IgD-negative memory B cell (primary cell): ENCODE measurements around the gene GPR31. TPM values are rescaled to one million over a fixed set of nuclear protein-coding genes. Genes with fewer than 3 reads are reported as not detected.

ENCODE experiments used
- H3K27ac Mint-ChIP-seq, 3 donors: one replicate each; pipeline ENCODE4 v1.8.0; 2020 to 2022; ENCODE audit warnings: mild to moderate bottlenecking in 3 of 3, mixed read lengths in 3 of 3, moderate library complexity in 1 of 3
- H3K27me3 Mint-ChIP-seq: one replicate; pipeline ENCODE4 v1.8.0; 2021; ENCODE audit warnings: mixed read lengths
- H3K36me3 Mint-ChIP-seq: one replicate; pipeline ENCODE4 v1.8.0; 2020; ENCODE audit warnings: mild to moderate bottlenecking, mixed read lengths
- H3K4me1 Mint-ChIP-seq, 3 donors: one replicate each; pipeline ENCODE4 v1.8.0; 2020 to 2022; ENCODE audit warnings: mixed read lengths in 3 of 3, mild to moderate bottlenecking in 1 of 3
- H3K4me3 Mint-ChIP-seq, 4 donors: one replicate each; pipeline ENCODE4 v1.8.0; 2020 to 2022; ENCODE audit warnings: mild to moderate bottlenecking in 4 of 4, mixed read lengths in 4 of 4, moderate library complexity in 3 of 4
- H3K9me3 Mint-ChIP-seq, 3 donors: one replicate each; pipeline ENCODE4 v1.8.0; 2020 to 2021; ENCODE audit warnings: mixed read lengths in 3 of 3, mild to moderate bottlenecking in 1 of 3
- polyA plus RNA-seq: library from polyadenylated mRNA; unstranded; fragments of 300-500 nt; fragmentation: Illumina TruSeq; gene quantifications from one replicate; pipeline ENCODE4 v1.2.3, GENCODE V29; 2021

GPR31 gene
- polyA plus RNA-seq, 1 donor from 2014 or later: not detected

- Mint-ChIP-seq H3K4me1 (peaks cover 32 to 49% (median 44%) of the 10 kb centered on the region in 3 donors), H3K27me3 (no peaks in the 10 kb centered on the region), H3K36me3 (peaks cover 4% of the 10 kb centered on the region), H3K4me3 (no peak overlapping the region), H3K27ac (peak overlapping the region in 2 of 3 donors; percentile 40 to 41), H3K9me3 (no peaks in the 10 kb centered on the region)
Measured at GRCh38 chr6:167137881-167138280, 19.9 kb downstream of the GPR31 start.

DNA sequence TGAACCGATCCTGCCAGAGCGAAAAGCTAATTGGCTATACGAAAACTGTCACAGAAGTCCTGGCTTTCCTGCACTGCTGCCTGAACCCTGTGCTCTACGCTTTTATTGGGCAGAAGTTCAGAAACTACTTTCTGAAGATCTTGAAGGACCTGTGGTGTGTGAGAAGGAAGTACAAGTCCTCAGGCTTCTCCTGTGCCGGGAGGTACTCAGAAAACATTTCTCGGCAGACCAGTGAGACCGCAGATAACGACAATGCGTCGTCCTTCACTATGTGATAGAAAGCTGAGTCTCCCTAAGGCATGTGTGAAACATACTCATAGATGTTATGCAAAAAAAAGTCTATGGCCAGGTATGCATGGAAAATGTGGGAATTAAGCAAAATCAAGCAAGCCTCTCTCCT is 20.7 kb downstream of the GPR31 start:
- Mint-ChIP-seq H3K4me3 (no peak overlapping the region), H3K27ac (peak overlapping the region; percentile 31 to 82 (median 62))

DNA sequence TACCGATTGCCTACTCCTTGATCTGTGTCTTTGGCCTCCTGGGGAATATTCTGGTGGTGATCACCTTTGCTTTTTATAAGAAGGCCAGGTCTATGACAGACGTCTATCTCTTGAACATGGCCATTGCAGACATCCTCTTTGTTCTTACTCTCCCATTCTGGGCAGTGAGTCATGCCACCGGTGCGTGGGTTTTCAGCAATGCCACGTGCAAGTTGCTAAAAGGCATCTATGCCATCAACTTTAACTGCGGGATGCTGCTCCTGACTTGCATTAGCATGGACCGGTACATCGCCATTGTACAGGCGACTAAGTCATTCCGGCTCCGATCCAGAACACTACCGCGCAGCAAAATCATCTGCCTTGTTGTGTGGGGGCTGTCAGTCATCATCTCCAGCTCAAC is 21.4 kb downstream of the GPR31 start:
- Mint-ChIP-seq H3K4me3 (no peak overlapping the region), H3K27ac (peak overlapping the region; percentile 62 to 88 (median 82)), H3K9me3 (no peaks in the 10 kb centered on the region), H3K4me1 (peaks cover 36 to 54% (median 37%) of the 10 kb centered on the region in 3 donors), H3K27me3 (no peaks in the 10 kb centered on the region), H3K36me3 (peaks cover 4% of the 10 kb centered on the region)

More for the DNA sequence above, 20.7 kb downstream of the GPR31 start:
- no peaks in the 10 kb centered on the region for H3K9me3 Mint-ChIP-seq
- peaks cover 4% of the 10 kb centered on the region for H3K36me3 Mint-ChIP-seq
- H3K27me3 Mint-ChIP-seq: no peaks in the 10 kb centered on the region
- H3K4me1 Mint-ChIP-seq: peaks cover 35 to 51% (median 40%) of the 10 kb centered on the region in 3 donors

GRCh38 chr6:167134448-167135328 is 23.1 kb downstream of the GPR31 start:
- Mint-ChIP-seq H3K4me3 (peak overlapping the region in 1 of 4 donors; percentile 33), H3K36me3 (peaks cover 8% of the 10 kb centered on the region), H3K9me3 (no peaks in the 10 kb centered on the region), H3K27ac (peak overlapping the region; percentile 54 to 90 (median 59)), H3K4me1 (peaks cover 32 to 55% (median 45%) of the 10 kb centered on the region in 3 donors), H3K27me3 (no peaks in the 10 kb centered on the region)

- Mint-ChIP-seq H3K4me3 (peak overlapping the region; percentile 53 to 94 (median 83)), H3K27ac (peak overlapping the region; percentile 80 to 99 (median 98)), H3K36me3 (peaks cover 24% of the 10 kb centered on the region), H3K4me1 (peaks cover 39 to 74% (median 66%) of the 10 kb centered on the region in 3 donors), H3K9me3 (peaks cover 0 to 2% (median 0%) of the 10 kb centered on the region in 3 donors), H3K27me3 (no peaks in the 10 kb centered on the region)
Measured at GRCh38 chr6:167130712-167131684, 26.8 kb downstream of the GPR31 start.

- peaks cover 39 to 65% (median 63%) of the 10 kb centered on the region in 3 donors for H3K4me1 Mint-ChIP-seq
- H3K27ac Mint-ChIP-seq: peak overlapping the region; percentile 80 to 99 (median 98)
- peaks cover 24% of the 10 kb centered on the region for H3K36me3 Mint-ChIP-seq
- H3K4me3 Mint-ChIP-seq: peak overlapping the region; percentile 4 to 94 (median 65)
- no peaks in the 10 kb centered on the region for H3K27me3 Mint-ChIP-seq
- peaks cover 0 to 2% (median 0%) of the 10 kb centered on the region in 3 donors for H3K9me3 Mint-ChIP-seq
Measured at GRCh38 chr6:167130008-167130677, 27.6 kb downstream of the GPR31 start.

DNA sequence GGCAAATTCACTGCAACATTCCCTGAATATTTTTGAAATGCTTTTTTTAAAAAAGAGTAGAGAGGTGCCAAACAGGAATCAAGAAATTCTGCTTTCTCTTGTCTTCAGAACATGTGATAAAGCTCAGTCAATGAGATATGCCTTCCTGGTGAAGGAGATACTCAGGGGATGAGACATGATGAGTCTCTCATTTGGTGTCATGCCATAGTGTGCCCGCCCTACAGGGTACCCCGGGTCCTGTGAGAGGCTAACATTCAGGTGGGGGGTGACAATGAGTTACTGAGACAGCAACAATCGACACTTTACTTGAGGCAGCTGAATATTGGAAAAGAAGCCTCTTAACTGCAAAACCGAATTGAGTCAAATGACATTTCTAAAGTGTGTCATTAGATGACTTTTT is 28.2 kb downstream of the GPR31 start:
- Mint-ChIP-seq H3K4me1 (peaks cover 39 to 64% (median 64%) of the 10 kb centered on the region in 3 donors), H3K27me3 (no peaks in the 10 kb centered on the region), H3K36me3 (peaks cover 24% of the 10 kb centered on the region), H3K27ac (peak overlapping the region; percentile 80 to 99 (median 98)), H3K4me3 (peak overlapping the region; percentile 53 to 94 (median 73)), H3K9me3 (peaks cover 0 to 2% (median 0%) of the 10 kb centered on the region in 3 donors)

- Mint-ChIP-seq H3K36me3 (peaks cover 21% of the 10 kb centered on the region), H3K4me3 (peak overlapping the region; percentile 34 to 94 (median 61)), H3K4me1 (peaks cover 37 to 64% (median 61%) of the 10 kb centered on the region in 3 donors), H3K27ac (peak overlapping the region; percentile 80 to 99 (median 98)), H3K27me3 (no peaks in the 10 kb centered on the region), H3K9me3 (peaks cover 0 to 2% (median 0%) of the 10 kb centered on the region in 3 donors)
Measured at GRCh38 chr6:167129159-167129558, 28.6 kb downstream of the GPR31 start.

DNA sequence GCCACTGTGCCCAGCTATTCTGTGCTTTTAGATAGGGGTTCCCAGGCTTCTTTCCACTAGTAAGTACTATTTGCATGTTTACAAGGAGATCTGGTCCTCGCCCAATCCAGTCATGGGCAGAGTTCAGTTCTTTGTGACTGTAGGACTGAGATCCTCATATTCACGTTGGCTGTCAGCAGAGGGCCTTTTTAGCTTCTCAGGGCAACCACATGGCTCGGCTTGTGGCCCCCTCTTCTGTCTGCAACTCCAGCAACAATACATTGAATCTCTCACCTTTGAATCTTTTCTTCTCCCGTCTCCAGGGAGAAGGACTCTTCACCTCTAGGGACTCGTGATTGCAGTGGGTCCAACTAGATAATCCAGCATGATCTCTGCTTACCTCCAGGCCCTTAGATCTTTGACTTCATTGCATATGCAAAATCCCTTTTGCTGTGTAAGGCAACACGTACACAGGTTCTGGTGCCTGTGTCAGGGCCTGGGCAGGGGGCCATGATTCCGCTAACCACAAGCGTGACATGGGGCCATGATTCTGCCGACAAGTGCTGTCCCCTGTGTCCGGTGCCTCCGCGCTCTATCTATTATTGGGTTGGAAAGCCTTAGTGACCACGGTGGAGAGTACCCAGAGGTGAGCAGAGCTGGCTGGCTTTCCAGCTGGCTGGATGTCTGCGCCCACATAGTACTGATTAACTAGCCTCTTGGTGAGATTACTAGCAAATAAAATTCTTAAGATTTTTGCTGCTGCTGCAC is 29.8 kb downstream of the GPR31 start:
- Mint-ChIP-seq H3K4me1 (peaks cover 30 to 61% (median 54%) of the 10 kb centered on the region in 3 donors), H3K27ac (peak overlapping the region; percentile 80 to 92 (median 89)), H3K9me3 (peaks cover 0 to 2% (median 0%) of the 10 kb centered on the region in 3 donors), H3K36me3 (peaks cover 20% of the 10 kb centered on the region), H3K27me3 (no peaks in the 10 kb centered on the region), H3K4me3 (peak overlapping the region; percentile 47 to 89 (median 84))

DNA sequence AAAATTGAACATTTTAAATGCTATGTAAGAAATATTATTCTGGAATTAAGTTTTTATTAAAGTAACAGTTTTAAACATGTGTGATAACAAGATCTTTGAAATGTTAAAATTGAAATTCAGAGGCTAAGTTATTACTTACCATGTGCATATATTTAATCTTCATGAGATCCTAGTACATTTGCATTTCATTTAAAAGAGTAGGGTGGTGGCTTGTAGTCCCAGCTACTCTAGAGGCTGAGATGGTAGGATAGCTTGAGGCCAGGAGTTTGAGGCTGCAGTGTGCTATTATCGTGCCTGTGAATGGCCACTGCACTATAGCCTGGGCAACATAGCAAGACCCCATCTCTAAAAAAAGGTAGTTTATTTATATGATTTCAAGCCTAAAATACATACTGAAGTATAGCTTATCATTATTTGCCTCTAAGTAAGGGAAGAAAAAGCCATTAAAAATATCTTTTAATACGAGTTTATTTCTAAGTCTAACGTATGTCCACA is 31.9 kb downstream of the GPR31 start:
- H3K9me3 Mint-ChIP-seq: peaks cover 0 to 2% (median 0%) of the 10 kb centered on the region in 3 donors
- peaks cover 37 to 52% (median 49%) of the 10 kb centered on the region in 3 donors for H3K4me1 Mint-ChIP-seq
- no peaks in the 10 kb centered on the region for H3K27me3 Mint-ChIP-seq
- peak overlapping the region in 1 of 3 donors; percentile 85 for H3K27ac Mint-ChIP-seq
- H3K36me3 Mint-ChIP-seq: peaks cover 18% of the 10 kb centered on the region
- H3K4me3 Mint-ChIP-seq: peak overlapping the region in 3 of 4 donors; percentile 79 to 97 (median 97)

DNA sequence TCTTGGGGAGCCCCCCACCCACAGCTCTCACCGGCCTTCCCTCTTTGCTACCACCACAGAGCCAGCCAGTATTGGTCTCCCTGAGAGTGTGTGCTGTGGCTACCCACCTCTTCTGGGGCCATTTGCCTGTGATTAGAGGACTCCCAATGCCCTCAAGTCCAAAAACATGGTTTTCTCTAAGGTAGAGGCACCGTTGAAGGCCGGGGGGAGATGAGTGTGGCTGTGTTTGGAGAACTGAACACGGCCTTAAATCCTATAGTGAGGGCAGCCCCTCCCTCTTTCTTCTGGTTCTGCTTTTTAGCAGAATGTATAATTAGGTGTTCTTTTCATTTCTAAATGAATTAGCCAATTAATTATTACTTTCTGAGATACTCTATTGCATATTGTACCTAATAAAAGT is 32.4 kb downstream of the GPR31 start:
- H3K27ac Mint-ChIP-seq: peak overlapping the region; percentile 85 to 96 (median 95)
- peak overlapping the region; percentile 79 to 97 (median 95) for H3K4me3 Mint-ChIP-seq
- no peaks in the 10 kb centered on the region for H3K27me3 Mint-ChIP-seq
- peaks cover 17% of the 10 kb centered on the region for H3K36me3 Mint-ChIP-seq
- peaks cover 0 to 2% (median 0%) of the 10 kb centered on the region in 3 donors for H3K9me3 Mint-ChIP-seq
- H3K4me1 Mint-ChIP-seq: peaks cover 40 to 52% (median 50%) of the 10 kb centered on the region in 3 donors

- peaks cover 0 to 2% (median 0%) of the 10 kb centered on the region in 3 donors for H3K9me3 Mint-ChIP-seq
- H3K27ac Mint-ChIP-seq: peak overlapping the region; percentile 85 to 96 (median 95)
- H3K4me1 Mint-ChIP-seq: peaks cover 36 to 51% (median 51%) of the 10 kb centered on the region in 3 donors
- H3K27me3 Mint-ChIP-seq: no peaks in the 10 kb centered on the region
- peak overlapping the region; percentile 79 to 97 (median 95) for H3K4me3 Mint-ChIP-seq
- peaks cover 16% of the 10 kb centered on the region for H3K36me3 Mint-ChIP-seq
Measured at GRCh38 chr6:167124753-167125152, 33.0 kb downstream of the GPR31 start.
